GM19468 (cell line): ENCODE measurements around the gene NOTCH4.
"Not testable (repeated sequence)": the region's sequence is repeated elsewhere in the genome, so short reads cannot be mapped to it uniquely, and the experiment has no call there.

Experiments used
- ATAC-seq: cut with Tn5 transposase; IDR thresholded peaks from one replicate; pipeline ENCODE4 v1.9.1; 2021; ENCODE audit warnings: mild to moderate bottlenecking, moderate library complexity, moderate number of reproducible peaks; ENCODE audit not compliant: unreplicated experiment; ENCODE audit errors: extremely low read depth

NOTCH4 gene

DNA sequence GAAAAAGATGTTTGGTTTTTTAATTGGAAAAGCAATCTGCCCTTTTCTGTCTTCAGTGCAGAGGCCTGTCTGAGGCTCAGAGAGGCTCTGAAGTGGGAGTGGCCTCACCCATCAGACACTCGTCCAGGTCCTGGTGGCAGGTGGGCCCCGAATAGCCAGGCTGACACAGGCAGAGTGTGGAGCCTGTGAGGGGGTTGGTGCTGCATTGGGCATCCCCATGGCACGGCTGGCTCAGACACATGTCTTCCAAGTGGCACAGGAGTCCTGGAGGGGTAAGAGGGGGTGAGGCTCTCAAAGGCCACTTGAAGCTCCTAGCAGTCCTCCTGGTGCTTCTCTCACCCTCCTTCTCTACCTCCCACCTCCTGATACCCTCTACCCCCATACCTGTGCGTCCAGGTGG is 3.8 kb downstream of the NOTCH4 start:
- no peak for ATAC-seq

- no peak for ATAC-seq
Observed at GRCh38 chr6:32218167-32218566, 5.7 kb downstream of the NOTCH4 start.

DNA sequence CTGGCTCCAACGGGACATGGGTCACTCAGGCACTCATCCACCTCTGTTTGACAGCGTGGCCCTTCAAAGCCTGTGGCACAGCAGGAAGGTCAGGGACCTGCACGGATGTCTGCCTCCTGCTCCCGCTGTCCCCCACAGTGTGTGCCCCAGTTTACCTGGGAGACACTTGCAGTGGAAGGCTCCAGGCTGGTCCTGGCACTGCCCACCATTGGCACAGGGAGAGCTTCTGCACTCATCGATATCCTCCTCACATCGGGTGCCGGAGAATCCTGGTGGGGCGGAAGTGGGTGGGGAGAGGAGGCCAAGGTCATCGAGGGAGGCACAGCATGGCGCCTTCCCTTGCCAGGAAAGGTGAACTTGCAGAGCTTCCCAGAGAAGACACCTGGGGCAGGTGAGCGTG is 6.9 kb downstream of the NOTCH4 start:
- no peak for ATAC-seq

- no peak for ATAC-seq
Observed at GRCh38 chr6:32216285-32216684, 7.6 kb downstream of the NOTCH4 start.

GRCh38 chr6:32215617-32216016 is 8.2 kb downstream of the NOTCH4 start:
- no peak for ATAC-seq

GRCh38 chr6:32214126-32214525 is 9.7 kb downstream of the NOTCH4 start:
- ATAC-seq, result no peak

GRCh38 chr6:32213649-32214048 is 10.2 kb downstream of the NOTCH4 start:
- ATAC-seq, result no peak

GRCh38 chr6:32212076-32212760 is 11.6 kb downstream of the NOTCH4 start:
- ATAC-seq, result no peak

- not testable (repeated sequence) for ATAC-seq
Observed at GRCh38 chr6:32211432-32211831, 12.4 kb downstream of the NOTCH4 start.

DNA sequence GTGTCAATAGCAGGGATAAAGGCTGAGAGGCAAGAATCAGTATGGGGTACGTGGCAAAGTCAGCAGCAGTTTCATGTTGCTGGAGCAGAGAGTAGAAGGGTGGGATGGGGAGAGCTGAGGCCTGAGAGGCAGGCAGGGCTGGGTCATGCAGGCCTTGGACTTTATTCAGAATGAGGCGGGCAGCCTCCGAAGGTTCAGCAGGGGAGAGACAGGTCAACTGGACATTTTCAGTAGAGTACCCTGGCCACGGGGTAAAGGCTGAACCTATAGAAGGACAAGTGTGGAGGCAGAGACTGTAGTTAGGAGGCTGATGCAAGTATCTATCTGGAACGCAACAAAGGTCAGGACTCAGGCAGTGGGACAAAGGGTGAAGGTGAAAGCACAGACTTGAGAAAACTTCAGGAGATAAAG is 13.7 kb downstream of the NOTCH4 start:
- ATAC-seq, result no peak

DNA sequence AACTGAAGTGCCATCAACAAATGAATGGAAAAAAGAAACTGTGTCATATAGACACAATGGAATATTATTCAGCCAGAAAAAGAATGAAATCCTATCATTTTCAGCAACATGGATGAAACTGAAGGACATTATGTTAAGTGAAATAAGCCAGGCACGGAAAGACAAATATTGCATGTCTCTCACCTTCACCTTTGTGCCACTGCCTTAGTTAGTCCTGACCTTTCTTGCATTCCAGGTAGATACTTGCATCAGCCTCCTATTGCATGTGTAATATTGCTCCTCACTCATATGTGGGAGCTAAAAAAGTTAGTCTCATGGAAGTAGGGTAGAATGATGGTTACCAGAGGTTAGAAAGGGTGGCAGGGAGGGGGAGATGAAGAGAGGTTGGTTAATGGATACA is 14.9 kb downstream of the NOTCH4 start:
- ATAC-seq, result no peak

DNA sequence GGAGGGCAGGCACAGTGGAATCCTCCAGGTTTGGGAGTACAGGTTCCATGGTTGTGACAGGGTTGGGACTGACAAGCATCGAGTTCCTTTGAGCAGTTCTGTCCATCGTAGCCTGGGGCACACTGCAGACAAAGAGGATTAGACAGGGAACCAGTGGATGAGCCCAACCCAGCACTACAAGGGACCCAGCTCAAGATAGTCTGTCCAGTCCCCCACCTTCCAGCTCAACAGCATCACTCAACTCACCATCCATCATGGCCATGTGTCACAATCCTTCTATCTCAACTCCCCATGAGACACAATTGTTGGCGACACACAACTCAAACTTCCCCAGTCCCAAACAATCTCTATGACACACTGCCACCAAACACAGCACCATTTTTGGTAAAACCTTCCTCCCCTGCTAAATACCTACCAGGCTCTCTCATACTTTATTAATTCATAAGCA is 19.6 kb downstream of the NOTCH4 start:
- no peak for ATAC-seq

DNA sequence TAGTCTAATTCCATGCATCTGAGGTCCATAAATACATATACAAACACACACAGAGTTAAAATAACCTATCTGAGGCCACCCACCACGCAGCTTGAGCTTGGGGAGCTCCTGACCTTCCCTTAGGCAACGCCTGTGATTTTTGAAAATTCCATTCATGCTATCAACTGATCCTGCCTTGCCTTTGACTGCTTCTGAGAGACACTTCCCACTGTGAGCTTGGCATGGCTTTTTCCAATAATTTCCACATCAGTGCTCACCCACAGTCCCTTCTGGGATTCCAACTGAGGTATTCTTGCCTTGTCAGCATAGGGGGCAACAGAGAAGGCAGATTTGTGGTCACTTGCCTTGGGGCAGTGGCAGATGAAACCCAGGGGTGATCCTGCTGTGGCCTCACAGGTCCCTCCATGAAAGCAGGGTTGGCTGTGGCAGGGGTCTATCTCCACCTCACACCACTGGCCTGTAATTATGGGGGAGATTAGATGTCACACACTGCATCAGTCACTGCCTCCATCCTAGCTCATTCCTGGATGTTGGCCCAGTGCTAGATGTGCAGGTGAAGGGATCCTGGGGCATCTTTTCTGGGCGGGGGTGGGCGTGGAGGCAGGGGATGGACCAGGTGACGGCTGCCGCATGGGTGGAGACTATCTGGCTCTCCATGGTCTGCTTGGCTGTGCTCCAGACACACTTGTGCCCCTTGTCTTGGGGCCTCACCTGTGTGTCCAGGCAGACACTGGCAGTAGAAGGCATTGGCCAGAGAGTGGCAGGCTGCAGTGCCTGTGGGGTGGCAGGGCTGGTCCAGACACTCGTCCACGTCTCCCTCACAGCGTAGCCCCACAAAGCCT is 20.2 kb downstream of the NOTCH4 start:
- ATAC-seq, result no peak

GRCh38 chr6:32202186-32202585 is 21.7 kb downstream of the NOTCH4 start:
- ATAC-seq, result no peak

- ATAC-seq, result no peak
Observed at GRCh38 chr6:32200711-32201475, 23.0 kb downstream of the NOTCH4 start.

DNA sequence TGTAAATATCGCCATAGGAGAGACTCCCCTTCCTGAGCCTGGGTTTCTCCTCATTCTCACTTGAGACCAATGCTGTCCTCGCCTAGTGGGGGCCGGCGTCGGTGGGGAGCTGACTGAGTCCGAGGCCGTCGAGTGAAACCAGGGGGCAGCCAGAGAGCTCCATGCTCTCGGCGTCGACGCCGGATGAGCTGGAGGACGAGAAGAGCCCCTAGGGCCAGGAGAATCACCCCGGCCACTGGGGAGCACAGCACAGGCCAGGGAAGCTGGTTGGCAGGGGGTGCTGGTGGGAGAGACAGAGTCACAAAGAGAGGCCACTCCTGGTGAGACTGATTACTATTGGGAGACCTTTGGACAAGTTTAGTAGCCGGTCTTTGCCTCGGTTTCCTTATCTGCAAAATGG is 25.0 kb downstream of the NOTCH4 start:
- ATAC-seq, result no peak

DNA sequence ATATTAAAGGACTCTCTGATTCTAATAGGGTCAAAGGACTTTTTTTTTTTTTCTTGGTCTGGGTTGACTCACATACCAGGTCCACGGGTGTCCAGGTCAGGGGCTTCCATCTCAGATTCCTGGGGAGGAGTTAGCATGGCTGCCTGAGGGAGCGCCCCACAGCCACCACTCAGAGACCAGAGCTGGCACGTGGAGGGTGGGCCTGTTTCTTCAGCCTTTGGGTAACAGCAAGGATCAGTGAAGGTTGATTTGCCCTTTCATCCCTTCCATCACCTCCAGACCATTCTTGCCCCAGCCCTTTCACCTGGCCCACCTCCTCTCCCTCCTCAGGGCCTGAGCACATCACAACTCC is 25.5 kb downstream of the NOTCH4 start:
- ATAC-seq, result no peak

- no peak for ATAC-seq
Observed at GRCh38 chr6:32196682-32197616, 26.9 kb downstream of the NOTCH4 start.

DNA sequence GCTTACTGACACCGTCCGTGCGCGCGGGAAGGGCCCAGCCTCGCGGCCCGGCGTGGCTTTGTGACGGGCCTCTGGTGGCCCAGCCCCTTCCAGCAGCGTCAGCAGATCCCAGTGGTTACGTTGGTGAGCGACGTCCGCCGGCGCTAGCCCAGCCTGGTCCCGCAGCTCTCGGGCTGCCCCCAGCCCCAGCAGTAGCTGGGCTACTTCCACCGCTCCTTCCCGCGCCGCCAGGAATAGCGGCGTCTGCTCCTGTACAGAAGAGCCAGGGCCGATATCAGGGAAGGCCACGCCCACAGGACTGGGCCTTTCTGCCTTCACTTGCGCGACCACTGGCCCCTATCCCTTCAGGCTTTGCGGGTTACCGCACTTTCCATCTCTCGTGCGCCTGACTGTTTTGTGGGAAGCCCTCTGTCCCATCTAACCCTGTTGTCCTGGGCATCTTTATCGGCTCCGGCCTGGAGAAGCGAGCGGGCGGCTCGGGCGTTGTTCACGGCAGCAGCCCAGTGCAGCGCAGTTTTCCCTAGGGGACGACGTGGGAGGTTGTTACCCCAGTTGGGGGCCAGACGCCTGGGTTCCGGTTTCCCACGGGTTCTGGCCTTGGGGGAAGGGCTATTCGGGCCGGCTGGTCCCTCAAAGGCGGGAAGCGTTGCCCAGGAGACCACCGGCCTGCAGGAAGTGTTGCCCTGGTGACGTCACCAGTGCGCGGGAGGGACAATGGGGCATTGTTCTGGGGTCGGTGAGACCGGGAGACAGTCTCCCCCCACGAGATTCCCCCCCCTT is 27.8 kb downstream of the NOTCH4 start:
- no peak for ATAC-seq
